Retinal pigment epithelial cell (primary cell): Measurements from ENCODE around the gene SUCO.
"Not testable (repeated sequence)": the region's sequence is repeated elsewhere in the genome, so short reads cannot be mapped to it uniquely, and the experiment has no call there.

Experiments used
- DNase-seq: peaks from one replicate; pipeline ENCODE4 v3.0.0-alpha.2; 2010; ENCODE audit warnings: low read depth
- H3K4me3 ChIP-seq: 2 replicates; pipeline ENCODE4 v1.5.1; 2011; ENCODE audit warnings: mild to moderate bottlenecking, low read length, control low read depth, moderate library complexity
- CTCF ChIP-seq: conservative IDR thresholded peaks from 2 replicates; pipeline ENCODE4 v1.5.1; 2011; ENCODE audit warnings: low read depth, low read length, control low read depth, inconsistent platforms

The SUCO gene

DNA sequence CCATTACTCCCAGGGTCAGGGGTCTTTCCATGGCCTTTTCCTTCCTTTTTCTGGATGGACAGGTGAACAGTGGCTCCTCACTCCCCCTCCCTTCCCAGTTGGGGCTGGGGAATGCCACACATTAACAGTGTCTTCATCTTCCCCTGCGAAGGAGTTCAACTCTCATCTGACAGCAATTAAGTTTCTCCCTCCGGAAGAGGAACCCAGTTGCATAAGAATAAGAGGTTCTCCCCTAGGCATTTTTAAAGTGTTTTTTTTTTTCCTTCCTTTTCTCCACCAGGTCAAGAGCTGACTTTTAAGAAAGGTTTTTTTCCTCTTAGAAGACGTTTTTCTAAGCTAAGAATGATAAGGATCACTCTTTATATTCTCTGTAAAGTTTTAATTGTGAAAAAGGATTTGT, 83.7 kb downstream of the SUCO start:
- TF ChIP-seq CTCF = no peak
- H3K4me3 ChIP-seq = no peak overlapping the region

GRCh38 chr1:172620603-172621002, 87.7 kb downstream of the SUCO start:
- DNase-seq, H3K4me3 ChIP-seq: not testable (repeated sequence)

More for the DNA sequence above, 83.7 kb downstream of the SUCO start:
- no peak for DNase-seq

DNA sequence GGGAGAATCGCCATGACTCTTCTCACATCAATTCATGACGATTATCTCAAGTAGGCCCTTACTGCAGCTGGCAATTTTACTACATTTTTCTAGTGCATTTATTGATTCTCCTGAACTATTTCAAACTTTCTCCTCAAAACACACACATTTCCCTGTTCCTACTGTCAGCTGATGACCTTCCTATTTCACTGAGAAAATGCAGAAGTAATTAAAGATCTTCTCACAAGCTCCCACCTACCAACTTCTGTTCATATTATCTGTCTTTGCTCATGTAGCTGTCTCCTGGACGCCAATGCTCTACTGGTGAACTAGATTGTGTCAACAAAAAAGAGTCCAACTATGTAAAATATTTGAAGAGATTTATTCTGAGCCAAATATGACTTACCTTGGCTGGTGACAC, 89.6 kb downstream of the SUCO start:
- no peak for DNase-seq
- no peak overlapping the region for H3K4me3 ChIP-seq
- TF ChIP-seq CTCF = no peak

DNA sequence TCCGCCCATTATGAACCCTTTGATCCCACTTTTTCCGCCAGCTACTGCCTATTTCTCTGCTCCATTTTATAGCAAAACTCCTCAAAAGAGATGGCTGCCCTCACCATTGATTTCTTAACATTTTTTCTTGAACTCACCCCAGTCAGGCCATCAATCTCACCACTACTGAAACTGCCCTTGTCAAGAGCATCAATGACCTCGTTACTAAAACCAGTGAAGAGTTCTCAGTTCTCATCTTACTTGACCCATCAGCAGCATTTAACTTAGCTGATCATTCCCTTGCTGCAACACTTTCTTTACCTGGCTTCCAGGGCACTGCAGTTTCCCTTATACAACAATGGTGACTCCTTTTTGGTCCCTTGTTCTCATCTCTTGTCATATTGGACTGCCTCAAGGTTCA, 90.8 kb downstream of the SUCO start:
- DNase-seq = no peak
- no peak overlapping the region for H3K4me3 ChIP-seq
- no peak for TF ChIP-seq CTCF

GRCh38 chr1:172626845-172627244, 93.9 kb downstream of the SUCO start:
- no peak for DNase-seq
- no peak overlapping the region for H3K4me3 ChIP-seq
- no peak for TF ChIP-seq CTCF

DNA sequence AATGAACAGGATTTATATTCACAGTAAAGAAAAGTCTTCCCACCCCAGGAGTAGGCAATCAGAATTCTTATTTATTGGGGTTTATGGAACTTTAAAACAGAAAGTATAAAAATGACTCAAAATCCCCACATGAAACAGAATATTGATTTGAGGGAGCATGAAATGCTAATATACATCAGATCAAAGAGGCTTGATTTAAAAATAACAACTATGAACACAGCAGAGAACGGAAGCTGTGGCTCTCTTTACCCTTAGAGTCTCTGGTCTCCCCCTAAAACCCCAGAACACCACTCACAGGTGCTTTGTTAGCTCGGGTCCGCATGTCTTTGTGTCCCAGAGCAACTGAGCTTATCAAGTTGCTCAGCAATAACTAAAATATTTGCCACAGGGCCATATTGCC, 94.8 kb downstream of the SUCO start:
- H3K4me3 ChIP-seq = no peak overlapping the region
- no peak for DNase-seq
- TF ChIP-seq CTCF = no peak

DNA sequence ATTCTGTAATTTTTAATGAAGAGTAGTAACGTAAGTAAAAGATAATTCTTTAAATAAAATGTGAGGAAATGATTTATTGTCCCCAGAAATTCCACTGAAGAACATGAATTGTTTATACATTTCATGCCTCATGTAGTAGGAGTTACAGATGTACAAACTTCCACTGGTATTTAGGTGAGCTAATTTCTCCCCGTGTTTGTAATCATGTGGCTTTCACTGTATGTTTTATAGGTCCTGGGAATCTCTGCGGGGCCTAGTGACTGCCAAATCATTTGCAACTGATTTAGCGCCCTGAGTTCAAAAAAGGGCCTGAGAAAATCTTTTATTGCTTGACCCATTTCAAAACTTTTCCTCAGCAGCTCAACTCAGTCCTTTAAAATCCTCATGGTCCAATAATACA, 95.5 kb downstream of the SUCO start:
- DNase-seq = no peak
- H3K4me3 ChIP-seq = no peak overlapping the region
- no peak for TF ChIP-seq CTCF

DNA sequence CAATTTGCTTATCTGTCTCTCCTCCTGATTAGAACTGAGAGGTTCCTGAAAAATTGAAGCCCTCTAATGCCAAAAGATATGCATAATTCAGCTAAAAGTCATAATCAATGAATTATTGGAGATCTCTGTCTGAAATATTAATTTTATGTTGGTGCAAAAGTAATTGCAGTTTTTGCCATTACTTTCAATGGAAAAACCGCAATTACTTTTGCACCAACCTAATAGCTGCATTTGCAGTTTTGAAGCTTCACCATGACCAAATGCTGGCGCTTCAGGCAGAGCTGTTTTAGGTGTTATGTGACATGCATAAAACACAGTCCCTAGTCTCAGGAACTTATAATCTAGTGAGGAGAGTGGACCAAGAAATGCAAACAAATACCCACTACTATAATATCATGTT, 96.2 kb downstream of the SUCO start:
- no peak for TF ChIP-seq CTCF
- no peak overlapping the region for H3K4me3 ChIP-seq
- DNase-seq = no peak
